Limb (tissue), 2 donors: Measurements from ENCODE around the gene AGAP1.

ENCODE experiments used
- DNase-seq, 2 donors: peaks; one replicate each; pipeline ENCODE4 v3.0.0-alpha.2; 2016; ENCODE audit errors: extremely low spot score in 2 of 2

The AGAP1 gene

DNA sequence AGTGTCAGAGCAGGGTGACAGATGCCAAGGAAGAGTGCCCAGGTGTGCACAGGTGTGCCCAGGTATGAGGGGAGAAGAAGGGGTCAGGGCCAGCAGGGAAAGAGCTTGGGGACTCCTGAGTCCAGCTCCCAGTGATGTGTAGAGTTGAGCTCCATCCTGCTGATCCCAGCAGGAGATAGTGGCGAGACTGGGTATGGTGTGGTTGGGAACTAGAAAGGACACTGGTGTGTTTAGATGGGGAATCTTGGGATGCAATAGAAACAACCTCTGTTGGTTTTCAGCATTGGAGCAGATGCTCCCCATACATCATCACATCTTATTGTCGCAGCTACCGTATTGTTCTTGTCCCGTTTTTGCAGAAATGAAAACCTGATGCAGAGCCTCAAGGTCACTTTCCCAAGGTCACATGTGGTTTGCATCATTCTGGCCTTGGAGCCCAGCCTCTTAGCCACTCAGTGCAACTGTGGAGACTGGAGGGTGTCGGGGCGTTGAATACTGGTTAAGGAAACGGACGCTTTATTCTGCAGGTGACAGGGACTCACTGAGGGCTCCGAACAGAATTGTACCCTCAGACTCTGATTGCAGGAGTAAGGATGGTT is 166.7 kb downstream of the AGAP1 start:
- DNase-seq: no peak

DNA sequence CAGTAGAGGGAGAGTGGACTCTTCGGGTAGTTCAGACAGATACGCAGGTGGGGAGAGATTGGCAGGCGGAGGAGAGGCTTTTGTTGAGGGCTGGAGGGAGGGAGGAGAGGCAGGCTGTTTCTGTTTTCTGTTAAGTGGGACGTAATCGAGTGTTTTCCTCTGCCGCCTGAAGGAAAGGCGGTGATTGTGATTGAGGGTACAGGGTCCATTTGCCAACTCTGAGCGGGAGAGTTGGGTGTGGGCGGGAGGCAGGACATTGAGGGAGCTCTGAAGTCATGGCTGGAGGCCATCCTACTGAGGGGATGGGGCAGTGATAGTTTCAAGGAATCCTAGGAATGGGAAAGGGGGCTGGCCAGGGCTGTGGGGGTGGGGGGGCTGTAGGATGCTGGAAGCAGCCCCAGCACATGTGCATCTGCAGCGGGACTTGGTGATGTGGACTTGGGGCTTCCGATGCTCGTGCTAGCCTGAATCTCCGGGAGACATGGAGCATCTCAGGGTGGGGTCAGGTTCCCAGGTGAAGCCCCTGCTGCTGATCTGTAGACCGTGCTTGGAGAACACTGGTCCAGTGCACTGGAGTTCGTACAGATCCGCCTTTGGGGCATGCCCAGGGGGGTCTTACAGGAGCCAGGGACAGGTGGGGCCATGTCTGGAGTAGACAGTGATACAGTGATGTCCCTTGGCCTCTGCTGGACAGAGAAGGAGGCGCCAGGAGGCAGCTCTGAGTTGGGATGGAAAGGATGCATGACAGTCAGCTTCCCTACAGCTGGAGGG is 167.5 kb downstream of the AGAP1 start:
- no peak for DNase-seq

DNA sequence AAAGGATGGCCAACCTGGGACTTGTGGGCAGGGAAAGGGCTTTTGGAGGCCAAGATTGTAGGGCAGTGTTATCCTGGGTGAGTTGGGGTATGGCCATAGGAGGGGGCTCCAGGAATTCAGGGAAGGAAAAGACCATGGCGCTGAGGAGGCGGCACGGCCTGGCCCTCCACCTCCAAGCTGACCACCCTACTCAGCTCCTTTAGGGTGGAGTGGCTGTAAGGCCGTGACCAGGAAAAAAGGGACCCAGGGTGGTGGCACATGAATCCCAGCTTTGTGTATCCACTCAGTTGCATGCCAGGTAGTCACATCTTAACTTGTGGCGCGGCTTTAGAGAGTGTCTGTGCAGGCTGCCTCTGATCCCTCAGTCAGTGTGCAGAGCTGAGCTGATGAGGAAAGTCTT is 168.1 kb downstream of the AGAP1 start:
- no peak for DNase-seq

DNA sequence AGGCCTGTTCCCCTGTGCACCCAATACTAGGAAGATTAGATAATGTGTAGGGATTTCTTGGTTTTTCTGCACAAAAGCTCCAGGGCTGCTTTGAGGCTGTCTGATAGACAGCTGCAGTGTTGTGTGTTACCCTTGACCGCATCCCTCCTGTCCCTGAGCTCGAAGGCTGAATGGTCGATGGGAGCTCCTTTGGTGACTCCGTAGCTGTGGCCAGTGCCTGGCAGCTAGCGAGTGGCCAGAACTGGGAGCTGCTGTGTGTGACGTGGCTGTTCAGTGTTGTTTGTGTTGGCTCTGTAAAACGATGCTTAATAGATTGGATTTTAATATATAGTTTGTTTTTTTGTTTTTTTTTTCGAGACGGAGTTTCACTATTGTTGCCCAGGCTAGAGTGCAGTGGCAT is 170.0 kb downstream of the AGAP1 start:
- DNase-seq: no peak

DNA sequence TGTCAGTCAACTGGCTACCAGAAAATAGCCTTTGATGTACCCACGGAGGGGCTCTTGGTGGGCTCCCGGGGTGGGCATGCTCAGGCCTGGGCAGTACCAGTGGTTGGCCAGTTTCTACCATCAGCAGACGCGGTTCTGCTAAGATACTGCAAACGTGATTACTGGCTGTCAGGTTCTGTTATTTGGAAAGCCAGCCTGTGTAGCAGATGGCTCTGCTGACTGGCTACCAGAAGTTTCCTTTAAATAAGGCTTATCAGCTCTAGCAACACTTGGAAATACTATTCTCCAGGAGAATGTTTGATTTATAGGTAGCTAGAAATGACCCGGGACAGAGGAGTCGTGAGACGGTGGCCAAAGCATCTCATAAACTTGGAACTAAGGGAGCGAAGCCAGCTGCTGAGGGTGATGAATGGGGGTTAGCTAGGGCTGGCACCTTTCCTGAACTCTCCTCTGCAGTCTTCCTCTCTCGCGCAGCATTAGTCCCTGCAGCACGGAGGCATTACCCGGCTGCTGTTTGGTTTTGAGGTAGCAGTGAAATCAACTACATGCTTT is 171.9 kb downstream of the AGAP1 start:
- no peak for DNase-seq

DNA sequence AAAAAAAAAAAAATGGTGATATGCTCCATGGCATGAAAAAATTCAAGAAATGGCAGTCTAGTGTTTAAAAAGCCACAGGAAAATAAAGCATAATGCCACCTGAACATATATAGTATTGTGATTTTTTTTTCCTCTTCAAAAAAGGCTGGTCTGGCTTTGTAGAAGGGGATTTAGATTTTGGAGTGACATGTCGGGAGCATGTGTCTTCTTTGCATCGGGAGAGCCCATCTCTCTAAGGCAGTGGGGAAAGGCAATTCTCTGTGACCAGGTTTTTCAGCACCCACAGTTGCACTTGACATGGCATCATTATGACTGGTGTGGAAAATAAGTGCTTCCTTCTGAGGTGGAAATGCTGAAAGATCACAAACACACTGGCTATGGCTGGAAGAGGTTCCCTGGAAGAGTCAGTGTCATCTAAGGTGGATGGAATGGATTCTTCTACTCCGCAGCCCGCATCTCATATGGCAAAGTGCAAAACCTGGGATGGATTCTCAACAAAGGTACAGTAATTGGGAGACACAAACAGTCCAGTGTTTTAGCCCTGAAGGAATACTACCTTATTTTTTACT is 172.5 kb downstream of the AGAP1 start:
- peak; percentile 79 to 89 for DNase-seq

DNA sequence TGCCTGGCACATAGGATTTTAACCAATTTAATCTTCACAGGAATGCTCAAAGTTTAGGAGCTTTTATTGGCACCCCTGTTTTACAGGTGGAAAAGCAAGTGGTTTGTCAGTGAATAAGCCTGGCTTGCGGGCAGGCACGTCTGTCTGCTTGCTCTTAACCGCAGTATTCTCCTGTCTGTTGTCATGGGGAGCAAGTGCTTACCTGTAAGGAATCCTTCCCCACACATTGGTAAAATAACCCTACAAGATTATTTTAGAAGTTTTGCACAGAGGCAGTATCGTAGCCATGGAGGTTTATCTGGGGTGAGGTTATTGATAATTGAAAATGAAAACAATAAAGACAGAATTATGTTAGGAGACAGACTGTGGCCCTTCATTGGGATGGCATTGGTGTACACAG is 174.9 kb downstream of the AGAP1 start:
- no peak for DNase-seq

DNA sequence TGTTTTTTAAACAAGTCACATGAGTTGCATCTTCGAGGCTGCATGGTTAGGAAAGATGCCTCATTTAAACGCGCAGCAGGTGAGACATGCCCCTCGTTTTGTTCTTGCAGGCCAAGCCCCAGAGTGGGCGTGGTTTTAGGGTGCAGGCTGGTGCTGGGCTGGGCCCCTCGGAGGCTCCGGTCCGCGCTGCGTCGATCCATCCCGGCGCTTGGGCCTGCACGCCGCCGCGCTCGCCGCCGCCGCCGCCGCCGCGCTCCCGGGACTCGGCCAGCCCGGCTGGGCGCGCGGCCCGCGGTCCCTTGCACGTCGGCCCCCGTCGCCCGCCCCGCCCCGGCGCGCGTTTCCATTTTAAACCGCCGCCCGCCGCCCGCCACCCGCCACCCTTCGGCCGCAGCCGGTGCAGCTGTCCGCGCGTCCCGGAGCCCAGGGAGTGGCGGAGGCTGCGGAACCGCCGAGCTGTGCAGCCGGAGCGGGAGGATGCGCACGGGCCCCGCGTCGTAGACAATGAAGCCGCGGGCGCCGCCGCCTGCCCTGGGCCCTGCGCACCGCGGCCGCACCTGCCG is 175.5 kb downstream of the AGAP1 start:
- DNase-seq: peak; percentile 71 to 88

DNA sequence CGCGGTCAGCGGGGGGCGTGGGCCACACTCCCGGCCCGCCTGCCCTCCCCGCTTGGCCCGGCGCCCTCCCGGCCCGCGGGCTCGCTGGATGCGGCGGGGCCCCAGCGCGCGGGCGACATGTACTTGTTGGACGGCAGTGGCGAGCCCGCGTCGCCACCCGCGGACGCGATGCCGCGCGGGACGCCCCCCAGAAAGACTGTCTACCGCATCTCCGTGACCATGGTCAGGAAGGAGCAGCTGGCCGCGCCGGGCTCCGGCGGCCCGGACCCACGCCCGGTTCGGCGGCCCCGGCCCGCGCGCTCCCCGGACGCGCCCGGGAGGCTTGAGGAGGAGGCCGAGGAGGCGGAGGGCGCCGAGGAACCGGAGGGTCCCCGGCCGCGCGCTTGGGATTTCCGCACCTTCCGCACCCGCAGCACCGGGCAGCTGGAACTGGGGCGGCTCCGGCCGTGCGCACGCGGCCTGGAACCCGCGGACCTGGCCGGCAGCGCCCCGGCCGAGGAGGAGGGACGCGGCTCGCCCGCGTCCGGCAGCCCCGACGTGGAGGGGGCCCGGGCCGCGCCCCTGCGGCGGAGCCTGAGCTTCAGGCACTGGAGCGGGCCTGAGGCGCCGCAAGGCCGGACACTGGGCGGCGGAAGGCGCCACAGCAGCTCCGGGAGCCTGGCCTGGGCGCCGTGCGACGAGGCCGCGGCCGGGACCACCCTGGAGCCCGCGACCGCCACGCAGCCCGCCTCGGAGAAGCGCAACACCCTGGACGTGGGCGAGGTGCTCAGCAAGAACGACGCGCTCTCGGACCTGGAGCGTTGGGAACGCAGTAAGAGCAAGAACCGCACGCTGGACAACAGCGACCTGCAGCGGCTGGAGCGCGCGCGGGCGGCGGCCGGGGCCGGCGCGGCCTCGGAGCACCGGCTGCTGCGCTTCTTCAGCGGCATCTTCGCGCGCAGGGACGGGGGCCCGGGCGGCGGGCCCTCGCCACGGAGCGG is 176.4 kb downstream of the AGAP1 start:
- DNase-seq: peak; percentile 75 to 84

DNA sequence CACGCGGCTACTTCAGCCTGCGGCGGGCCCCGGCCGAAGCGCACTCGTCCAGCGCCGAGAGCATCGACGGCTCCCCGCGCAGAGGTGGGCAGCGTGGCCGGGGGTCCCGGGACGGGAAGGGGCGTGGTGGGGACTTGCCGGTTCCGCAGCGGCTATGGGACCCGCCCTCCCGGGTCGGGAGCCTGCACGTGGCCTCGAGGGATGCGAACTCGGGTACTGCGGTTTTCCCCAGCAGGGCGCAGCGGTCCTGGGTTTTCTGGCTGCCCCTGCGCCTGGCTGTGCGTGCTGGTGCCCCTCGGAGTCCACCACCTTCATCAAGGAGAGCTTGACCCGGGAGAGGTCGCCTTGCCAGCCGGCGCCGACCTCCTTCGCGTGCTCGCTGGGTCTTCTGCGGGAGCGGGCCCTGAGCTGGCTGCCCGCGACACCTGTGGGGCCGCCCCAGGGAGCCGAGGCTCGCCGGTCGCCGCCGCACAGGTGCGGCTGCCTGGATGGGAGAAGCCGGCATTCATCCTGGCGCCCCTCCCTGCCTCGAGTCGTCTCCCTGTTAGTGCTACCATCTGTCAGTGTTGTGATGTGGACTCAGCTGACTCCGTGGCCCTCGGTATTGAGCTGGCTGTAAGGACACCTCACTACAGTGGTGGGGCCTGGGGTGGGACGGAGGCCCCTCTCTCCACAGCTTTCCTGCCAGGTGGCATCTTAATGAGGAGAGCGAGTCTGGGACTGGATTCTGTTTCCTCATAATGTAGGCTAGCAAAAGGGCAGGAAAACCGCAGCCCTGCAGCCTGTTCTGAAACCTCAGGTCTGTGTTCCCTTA is 177.3 kb downstream of the AGAP1 start:
- no peak for DNase-seq

DNA sequence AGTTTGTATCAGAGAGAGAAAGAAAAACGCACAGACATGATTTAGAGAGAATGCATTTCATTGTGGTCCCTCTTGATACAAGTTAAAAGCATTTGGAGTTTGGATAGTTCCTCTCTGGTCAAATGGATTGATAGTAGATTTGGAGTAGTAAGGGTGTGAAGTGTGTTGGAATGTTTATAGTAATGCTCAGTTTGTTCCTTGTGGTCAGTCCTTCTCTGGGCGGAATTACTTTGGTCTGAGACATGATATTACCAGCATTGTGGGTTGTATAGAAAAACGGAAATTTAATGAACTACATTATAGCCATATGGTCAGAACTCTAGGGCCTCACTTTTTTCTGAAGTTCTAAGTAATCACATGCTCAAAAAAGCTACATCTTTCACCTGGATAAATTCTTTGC is 178.9 kb downstream of the AGAP1 start:
- no peak for DNase-seq

DNA sequence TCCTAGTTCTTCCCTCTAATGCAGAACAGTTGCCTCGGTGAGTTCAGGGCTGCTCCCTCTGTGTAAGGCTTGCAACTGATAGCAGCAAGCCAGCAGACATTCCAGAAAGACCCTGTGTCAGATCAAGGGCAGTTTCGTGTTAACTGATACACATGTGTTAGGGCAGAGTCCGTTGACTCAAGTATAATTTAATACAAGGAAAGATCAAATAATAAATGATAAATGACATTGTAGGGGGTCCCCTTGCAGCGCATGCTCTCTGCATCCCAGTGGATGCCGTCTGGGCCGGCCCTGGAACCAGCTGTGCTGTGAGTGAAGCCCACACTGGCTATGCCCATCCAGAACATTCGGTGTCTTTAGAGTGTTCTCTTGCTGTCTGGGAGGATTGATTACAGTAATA is 180.3 kb downstream of the AGAP1 start:
- DNase-seq: no peak

DNA sequence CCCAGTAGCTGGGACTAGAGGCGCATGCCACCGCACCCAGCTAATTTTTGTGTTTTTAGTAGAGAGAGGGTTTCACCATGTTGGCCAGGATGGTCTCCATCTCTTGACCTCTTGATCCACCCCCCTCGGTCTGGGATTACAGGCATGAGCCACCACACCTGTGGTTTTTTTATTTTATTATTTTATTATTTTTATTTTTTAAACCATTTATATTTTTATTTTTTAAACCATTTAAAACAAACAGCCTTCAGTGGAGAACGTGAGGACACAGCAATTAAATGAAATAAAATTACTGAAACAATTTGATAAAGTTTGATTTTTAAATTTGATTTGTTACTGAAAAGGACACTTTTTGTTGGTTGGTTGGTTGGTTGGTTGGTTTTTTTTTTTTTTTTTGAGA is 181.0 kb downstream of the AGAP1 start:
- DNase-seq: no peak

DNA sequence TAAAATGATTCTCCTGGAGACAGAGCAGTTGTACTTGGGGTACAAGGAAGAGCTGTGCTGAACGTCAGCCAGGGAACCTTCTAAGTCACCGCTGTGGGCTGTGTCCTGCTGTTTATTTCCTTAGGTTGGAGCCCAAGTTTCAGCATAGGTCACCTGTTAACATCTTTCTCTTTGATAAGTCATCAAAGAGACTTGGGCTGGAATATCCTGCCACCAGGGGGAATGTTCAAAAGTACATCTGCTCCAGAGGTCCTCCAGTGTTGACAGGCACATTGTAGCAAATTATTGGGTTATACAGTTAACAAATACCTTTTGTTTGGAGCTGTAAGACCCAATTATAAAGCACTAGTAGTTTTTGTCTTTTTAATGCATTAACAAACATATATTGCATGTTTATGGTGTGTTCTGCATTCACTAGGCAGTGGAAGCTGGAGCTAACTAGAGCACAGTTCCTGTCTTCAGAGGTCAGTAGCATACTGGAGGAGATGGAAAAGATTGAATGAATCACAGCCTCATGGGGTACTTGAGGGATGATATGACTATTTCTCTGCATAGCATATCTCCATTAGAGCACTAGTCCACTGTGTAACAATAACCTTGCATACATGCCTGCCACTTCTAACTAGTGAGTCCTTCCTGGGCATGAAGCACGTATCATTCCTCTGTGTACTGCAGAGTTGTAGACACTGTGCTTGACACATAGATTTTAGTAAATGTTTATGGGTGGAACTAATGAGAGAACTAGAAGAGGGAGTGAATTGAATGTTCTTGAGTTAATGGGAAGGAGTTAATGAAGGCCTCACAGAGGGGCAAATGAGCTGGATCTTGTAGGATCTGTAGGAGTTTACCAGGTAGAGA is 182.1 kb downstream of the AGAP1 start:
- DNase-seq: no peak

DNA sequence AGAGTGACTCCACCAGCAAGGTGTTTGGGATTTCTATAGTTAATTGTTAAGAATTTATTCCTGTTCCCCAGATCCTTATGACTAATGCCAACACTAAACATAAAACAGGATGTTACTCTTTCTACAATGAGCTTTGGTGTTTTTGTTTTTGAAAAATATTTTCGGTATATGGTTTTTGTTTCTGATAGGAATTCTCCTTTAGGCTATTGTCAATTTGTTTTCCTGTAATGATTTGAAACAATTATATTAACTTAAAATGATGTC is 182.6 kb downstream of the AGAP1 start:
- no peak for DNase-seq

DNA sequence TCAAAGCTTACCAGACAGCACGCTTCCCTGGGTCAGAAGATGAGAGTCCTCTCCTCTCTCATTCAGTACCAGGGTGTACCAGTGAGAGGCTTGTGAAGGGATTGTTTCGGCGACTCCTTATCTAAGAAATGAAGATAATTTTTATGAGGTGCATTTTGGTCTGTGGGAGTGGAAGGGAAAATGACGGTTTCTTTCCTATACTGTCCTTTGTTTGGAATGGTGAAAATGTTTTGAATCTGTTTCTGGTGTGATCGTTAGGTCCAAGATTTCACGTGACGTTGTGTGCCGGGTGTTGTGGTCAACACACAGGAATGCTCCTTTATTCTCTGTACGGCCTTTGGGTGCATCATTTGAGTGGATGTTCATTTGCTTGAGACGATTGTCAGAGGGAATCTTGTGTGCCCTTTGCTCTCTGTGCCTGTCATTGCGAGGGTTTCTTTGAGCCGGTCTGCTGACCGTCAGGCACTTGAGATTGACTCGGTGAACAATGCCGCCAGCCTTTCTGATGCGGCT is 183.5 kb downstream of the AGAP1 start:
- no peak for DNase-seq

DNA sequence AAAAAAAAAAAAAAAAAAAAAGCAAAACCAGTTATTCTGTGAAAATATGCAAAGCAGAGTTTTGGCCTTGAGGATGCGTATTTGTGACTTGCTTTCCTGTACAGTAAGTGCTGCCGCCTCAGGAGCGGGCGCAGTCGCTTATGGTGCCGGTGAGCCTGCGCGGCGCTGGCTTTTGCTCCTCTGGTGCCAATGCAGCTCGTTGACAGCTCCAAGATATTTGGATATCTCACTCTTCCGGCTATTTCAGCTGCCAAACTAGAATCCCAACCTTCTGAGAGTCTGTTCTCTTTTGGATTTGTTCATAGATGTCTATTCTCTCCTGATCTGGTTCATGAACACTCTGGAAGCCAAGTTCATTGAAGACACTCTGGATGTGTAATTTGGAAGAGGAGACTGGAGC is 184.1 kb downstream of the AGAP1 start:
- no peak for DNase-seq

DNA sequence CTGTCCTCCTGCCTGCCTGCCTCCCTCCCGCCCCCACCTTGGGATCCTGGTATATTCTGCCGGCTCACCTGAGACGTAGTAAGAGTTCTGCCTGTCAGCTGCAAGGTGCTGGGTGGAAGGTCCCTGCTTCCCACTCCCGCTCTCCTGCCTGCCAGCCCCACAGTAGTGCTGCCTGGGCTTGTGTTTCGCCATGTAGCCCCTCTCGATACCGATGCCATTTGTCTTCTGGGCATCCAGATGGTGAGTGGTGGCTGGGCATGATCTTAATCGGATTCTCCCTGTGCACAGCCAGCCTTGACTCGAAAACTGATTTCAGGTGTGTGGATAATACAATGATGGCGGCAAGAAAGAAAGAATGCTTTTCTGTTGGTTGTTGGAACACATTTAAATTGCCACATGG is 184.9 kb downstream of the AGAP1 start:
- no peak for DNase-seq

DNA sequence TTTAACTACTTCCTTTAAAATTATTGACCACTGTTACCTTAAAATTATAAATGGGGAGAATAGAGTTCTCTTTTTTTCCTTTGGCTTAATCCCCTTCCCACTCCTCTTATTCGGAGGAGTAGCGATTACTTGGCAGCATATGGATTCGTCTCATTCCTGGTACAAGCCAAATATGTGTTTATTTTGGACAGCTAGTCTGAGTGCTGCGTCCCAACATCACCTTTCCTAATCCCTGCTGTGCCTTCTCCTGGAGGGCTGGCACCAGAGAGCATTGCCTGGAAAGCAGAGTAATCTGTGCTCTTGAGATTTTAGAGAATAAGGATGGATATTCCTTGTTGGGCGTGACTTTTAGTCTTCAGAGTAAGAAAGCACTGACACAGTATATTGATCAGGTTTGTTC is 185.6 kb downstream of the AGAP1 start:
- DNase-seq: no peak
